HG03521 (cell line): Measurements from ENCODE around the gene MRPS12.

Experiments
- ATAC-seq: cut with Tn5 transposase; IDR thresholded peaks from one replicate; pipeline ENCODE4 v1.9.1; 2021; ENCODE audit warnings: mild to moderate bottlenecking, moderate library complexity; ENCODE audit not compliant: unreplicated experiment

The MRPS12 gene

GRCh38 chr19:38970664-38971532 is 40.2 kb downstream of the MRPS12 start:
- ATAC-seq = no peak

GRCh38 chr19:38971672-38972071 is 40.9 kb downstream of the MRPS12 start:
- ATAC-seq = no peak

GRCh38 chr19:38974624-38975213 is 44.0 kb downstream of the MRPS12 start:
- ATAC-seq = no peak

GRCh38 chr19:38975214-38975860 is 44.6 kb downstream of the MRPS12 start, which contains the start of gene FBXO17:
FBXO17 (minus strand) TSS chr19:38975742; CDS start chr19:38950319, 25,423 bp downstream.
- ATAC-seq = no peak

- ATAC-seq = no peak
These were observed 45.1 kb downstream of the MRPS12 start for GRCh38 chr19:38975861-38976271.

GRCh38 chr19:38977445-38978325 is 46.9 kb downstream of the MRPS12 start:
- no peak for ATAC-seq

GRCh38 chr19:38978326-38978689 is 47.6 kb downstream of the MRPS12 start:
- ATAC-seq = no peak

- ATAC-seq = no peak
These were observed 49.1 kb downstream of the MRPS12 start for GRCh38 chr19:38979812-38980211.

- no peak for ATAC-seq
These were observed 50.0 kb downstream of the MRPS12 start for GRCh38 chr19:38980583-38981374.
